8988T (cell line): ENCODE data around the gene PAQR9.

Experiments
- DNase-seq: peaks from one replicate; pipeline ENCODE4 v3.0.0; 2011

PAQR9 gene

DNA sequence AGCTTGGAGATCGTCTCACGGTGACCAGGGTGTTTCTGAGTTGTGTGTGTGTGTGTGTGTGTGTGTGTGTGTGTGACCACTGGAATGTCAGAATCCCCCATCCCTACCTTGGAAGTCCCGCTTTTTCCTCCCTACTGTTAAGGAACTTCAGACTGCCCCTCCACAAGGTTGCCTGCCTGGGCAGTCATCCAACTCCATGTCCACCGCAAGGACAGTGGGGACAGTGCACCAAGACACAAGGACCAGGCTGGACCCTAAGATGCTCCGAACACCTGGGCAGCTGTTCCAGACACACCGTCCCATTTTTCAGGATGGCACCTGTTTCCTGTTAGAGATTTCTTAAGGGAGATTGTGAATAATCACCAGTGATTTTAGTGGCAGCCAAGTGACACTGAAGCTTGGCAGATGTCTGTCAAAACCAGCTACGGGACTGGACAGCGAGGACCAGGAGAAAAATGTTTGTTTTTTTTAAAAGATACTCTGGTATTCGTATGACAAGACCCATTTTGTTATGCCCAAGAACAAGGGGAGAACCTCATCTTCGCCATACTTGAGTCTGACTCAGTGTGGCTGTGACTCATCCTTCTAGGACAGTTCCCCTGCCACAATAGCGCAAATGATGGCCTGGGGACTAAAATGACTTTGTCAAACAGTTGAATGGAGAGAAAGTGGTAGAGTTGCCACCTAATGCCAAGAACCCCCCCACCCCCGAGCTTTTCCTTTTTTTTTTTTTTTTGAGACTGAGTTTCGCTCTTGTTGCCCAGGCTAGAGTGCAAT is 15.5 kb downstream of the PAQR9 start:
- DNase-seq = no peak

- DNase-seq = no peak
Observed at GRCh38 chr3:142947352-142947751, 16.1 kb downstream of the PAQR9 start.

GRCh38 chr3:142946861-142947260 is 16.6 kb downstream of the PAQR9 start:
- no peak for DNase-seq

DNA sequence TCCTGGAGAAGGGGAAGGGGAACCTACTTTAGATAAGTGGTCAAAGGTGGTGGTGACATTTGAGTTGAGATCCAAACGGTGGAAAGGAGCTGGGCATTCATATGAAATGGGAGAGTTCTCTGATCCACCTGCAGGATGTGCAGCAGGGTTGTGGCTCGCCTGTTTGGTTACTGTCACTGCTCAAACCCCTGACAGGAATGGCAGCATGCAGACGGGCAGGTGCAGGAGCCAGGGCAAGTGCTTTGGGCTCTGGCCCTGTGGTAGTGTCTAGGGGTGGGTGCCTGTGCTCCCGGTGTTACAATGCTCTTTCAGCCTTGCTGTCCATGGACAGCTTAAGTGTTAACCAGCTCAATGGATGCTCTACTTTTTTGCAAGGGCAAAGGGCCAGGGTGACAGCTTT is 18.5 kb downstream of the PAQR9 start:
- DNase-seq = no peak

DNA sequence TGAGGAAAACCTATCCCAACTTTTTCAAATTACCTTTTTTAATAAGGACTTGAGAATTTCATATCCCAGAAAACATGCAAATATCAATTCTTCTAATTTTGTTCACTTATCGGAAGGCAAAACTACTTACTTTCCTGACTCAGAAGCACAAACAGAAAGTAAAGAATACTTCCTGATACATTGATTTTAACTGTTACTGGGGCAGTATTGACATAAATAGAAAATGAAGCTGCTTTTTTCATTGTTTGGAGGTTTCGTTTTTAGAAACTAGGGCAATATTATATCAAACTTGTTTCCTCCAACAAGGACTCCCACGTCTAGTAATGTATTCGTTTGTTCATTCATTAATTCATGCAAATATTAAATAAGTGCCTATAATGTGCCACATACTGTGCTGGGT is 19.1 kb downstream of the PAQR9 start:
- DNase-seq = no peak

GRCh38 chr3:142943870-142944269 is 19.6 kb downstream of the PAQR9 start:
- no peak for DNase-seq

GRCh38 chr3:142943349-142943748 is 20.1 kb downstream of the PAQR9 start:
- DNase-seq = no peak

DNA sequence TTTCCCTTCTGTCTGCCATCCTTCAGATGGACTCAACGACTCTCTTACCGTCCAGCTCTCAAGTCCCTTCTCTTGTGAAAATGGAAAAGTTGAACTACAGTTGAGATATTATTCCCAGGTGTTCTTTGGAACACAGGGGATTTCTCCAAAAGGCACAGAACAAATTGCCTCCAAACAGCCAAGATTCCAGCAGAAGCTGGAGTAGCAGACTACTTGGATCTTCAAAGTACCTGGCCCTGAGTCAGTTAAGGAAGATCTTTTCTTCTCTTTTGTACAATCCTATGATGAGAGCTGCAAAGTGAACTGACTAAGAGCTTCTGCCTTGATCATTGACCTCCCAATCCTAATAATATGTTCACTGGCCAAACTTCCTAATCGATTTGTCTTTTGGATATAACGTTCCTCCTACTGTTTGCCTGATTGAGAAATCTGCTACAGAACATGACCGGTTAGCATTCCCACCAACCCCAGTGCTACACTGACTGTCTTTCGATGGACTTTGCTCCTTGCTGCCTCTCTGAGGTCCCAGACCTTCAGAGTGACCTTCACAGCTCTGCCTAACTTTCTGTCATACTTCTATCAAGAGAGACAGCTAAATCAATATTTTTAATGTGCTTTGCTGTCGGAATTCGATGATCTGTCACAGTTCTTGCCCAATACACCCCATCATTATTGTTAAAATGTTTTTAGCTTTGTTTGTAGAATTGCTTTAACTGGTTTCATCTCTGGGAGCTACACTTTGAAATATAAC is 21.9 kb downstream of the PAQR9 start:
- DNase-seq = no peak

DNA sequence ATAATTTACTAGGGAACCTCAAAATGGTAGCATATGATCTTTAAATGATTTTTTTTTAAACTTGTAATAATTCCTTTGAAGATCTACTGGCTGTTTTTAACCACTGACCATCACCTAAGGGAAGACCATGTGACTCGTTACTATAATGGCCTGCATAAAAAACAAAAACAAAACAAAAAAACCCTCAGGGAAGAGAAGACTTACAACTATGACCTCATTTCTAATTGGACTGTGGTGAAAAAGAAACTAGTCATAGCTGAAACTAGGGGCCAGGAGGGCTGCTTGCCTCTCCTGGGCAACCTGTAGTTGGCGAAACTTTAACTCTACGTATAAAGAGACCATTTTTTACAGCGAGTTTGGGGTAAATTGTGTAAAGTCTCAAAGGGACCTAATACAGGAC is 23.0 kb downstream of the PAQR9 start:
- DNase-seq = no peak

- no peak for DNase-seq
Observed at GRCh38 chr3:142940000-142940399, 23.5 kb downstream of the PAQR9 start.

DNA sequence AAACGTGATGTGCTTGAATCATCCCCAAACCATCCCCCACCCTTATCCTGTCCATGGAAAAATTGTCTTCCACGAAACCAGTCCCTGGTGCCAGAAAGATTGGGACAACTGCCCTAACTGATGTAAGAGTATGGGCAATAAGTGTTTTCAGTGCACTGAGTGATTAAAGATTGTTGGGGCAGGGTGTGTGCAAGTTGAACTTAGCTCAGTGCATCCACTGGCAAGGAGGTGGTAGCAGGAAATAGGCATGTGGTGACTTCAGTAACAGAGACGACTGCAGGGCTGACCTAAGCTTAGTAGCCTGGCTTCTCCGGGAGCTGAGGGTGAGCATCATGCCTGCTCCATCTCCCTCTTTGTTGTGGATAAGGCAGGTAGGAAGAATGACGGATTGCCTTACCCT is 27.5 kb downstream of the PAQR9 start:
- DNase-seq = no peak

- DNase-seq = no peak
Observed at GRCh38 chr3:142934887-142935269, 28.6 kb downstream of the PAQR9 start.

GRCh38 chr3:142934128-142934886 is 29.2 kb downstream of the PAQR9 start:
- DNase-seq = no peak

GRCh38 chr3:142931222-142931621 is 32.3 kb downstream of the PAQR9 start:
- peak; percentile 56 for DNase-seq

- no peak for DNase-seq
Observed at GRCh38 chr3:142930463-142930862, 33.0 kb downstream of the PAQR9 start.

DNA sequence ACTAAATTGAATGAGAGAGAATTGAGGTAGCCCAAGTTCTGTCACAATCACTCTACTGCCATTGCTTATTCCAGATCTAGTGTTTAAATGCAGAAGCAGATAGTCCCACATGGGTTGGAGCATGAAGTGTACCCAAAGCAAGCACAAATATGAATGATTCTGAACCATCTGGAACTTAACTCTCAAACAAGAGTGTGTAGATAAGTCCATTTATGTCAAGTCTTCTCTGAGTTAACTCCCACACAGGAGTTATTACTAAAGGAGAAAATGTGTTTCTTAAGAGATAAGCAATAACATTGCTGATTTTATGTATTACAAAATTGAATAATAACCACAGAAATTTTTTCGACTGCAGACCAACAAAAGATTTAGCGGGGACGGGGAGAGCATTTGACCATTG is 33.6 kb downstream of the PAQR9 start:
- no peak for DNase-seq

GRCh38 chr3:142929109-142929508 is 34.4 kb downstream of the PAQR9 start:
- no peak for DNase-seq

- DNase-seq = no peak
Observed at GRCh38 chr3:142926368-142926944, 37.0 kb downstream of the PAQR9 start.

GRCh38 chr3:142925140-142925539 is 38.3 kb downstream of the PAQR9 start:
- no peak for DNase-seq

DNA sequence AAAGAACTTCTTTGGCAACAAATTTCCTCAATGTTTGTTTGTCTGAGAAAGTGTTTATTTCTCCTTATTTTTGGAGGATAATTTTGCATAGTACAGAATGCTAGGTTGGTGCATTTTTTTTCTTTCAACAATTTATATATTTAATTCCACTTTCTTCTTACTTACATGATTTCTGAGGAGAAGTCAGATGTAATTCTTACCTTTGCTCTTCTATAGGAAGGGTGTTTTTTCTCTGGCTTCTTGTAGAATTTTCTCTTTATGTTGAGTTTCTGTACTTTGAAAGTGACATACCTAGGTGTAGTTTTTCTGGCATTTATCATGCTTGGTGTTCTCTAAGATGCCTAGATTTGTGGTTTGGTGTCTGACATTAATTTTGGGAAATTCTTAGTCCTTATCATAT is 39.8 kb downstream of the PAQR9 start:
- no peak for DNase-seq

GRCh38 chr3:142916605-142917004 is 46.9 kb downstream of the PAQR9 start:
- no peak for DNase-seq

- no peak for DNase-seq
Observed at GRCh38 chr3:142915636-142916035, 47.8 kb downstream of the PAQR9 start.

DNA sequence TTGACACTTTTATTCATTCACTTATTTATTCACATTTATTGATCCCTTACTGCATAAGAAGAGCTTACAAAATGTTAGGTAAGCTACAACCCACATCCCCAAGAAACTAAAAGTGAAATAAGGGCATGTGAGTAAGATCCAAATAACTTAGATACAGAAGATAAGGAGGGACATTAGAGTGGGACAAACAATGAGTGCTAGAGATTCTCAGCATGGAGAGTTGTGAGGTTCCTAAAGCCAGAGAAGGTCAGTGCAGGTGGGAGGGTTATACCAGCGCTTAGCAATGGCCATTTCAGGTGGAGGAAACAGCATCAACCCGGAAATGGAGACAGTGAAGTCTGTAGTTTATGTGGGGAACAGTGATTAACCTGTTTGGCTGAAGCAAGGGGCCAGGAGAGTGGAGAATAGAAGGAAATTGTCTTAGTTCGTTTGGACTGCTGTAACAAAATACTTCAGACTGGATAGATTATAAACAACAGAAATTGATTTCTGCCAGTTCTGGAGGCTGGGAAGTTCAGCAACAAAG is 49.1 kb downstream of the PAQR9 start:
- no peak for DNase-seq
